ENCODE results near the gene KDM4E. TPM values are rescaled to one million over a fixed set of nuclear protein-coding genes. Genes with fewer than 3 reads are reported as not detected.

KDM4E gene
- not detected for total RNA-seq

DNA sequence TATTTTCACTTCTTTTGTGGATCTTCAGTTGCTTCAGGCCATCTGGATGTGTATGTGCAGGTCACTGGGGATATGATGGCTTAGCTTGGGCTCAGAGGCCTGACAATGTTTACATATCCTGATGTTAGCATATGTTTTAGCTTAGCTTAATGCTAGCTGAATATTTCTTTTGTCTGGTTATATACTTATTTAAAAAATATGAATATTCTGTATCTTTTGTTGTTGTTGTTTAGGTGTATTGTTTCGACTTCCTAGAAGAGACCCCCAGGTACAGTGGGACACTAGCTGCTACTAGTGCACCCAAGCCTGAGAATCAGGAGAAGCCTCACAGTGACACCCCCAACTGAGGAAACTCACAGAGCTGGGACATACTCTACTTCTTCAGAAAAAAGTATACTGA lies at the start of gene KDM4E:
TSS of gene KDM4E (plus strand) at position 301 of the 400 bp plus-strand sequence. CDS start 300 bp downstream, outside the sequence.
- WGBS, 2 donors, result 96% methylated on average over 1 of the region's 1 CpG
- no peak for DNase-seq (ENCODE audit: low spot score in 2 of 2)
- intact Hi-C loops (cut with DNase I; ENCODE audit: low total_unique reads), result no loop called here
- TF ChIP-seq, protein P1, sequence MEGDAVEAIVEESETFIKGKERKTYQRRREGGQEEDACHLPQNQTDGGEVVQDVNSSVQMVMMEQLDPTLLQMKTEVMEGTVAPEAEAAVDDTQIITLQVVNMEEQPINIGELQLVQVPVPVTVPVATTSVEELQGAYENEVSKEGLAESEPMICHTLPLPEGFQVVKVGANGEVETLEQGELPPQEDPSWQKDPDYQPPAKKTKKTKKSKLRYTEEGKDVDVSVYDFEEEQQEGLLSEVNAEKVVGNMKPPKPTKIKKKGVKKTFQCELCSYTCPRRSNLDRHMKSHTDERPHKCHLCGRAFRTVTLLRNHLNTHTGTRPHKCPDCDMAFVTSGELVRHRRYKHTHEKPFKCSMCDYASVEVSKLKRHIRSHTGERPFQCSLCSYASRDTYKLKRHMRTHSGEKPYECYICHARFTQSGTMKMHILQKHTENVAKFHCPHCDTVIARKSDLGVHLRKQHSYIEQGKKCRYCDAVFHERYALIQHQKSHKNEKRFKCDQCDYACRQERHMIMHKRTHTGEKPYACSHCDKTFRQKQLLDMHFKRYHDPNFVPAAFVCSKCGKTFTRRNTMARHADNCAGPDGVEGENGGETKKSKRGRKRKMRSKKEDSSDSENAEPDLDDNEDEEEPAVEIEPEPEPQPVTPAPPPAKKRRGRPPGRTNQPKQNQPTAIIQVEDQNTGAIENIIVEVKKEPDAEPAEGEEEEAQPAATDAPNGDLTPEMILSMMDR (IDR thresholded peaks at IDR 0.05), result no peak
- H3K4me3 ChIP-seq (ENCODE audit: low read depth, poor library complexity, severe bottlenecking), result no peak within 1 kb of the TSS

DNA sequence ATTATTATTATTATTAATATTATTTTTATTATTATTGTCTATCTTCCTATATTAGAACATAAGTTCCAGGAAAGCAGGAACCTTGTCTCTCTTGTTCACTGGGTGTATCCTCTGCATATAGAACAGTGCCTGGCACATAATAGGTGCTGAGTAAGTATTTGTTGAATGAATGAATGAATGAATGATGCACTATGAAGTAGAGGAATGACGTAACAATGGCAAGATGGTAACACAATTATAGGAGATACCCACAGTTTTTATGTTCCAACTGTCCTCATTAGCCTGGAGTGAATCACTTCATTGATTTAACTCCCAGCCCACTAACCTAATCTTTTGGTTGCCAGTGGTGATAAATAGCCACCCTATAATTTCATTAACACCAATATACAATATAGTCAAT lies 49.5 kb upstream of the KDM4E start:
- 95 to 97% methylated on average over 1 of the region's 1 CpG for WGBS, 2 donors
- intact Hi-C loops (cut with DNase I; ENCODE audit: low total_unique reads), result no loop called here
- TF ChIP-seq, protein P1 (IDR thresholded peaks at IDR 0.05), result no peak
- H3K4me3 ChIP-seq (ENCODE audit: low read depth, poor library complexity, severe bottlenecking), result no peak overlapping the region
- no peak for DNase-seq (ENCODE audit: low spot score in 2 of 2)

DNA sequence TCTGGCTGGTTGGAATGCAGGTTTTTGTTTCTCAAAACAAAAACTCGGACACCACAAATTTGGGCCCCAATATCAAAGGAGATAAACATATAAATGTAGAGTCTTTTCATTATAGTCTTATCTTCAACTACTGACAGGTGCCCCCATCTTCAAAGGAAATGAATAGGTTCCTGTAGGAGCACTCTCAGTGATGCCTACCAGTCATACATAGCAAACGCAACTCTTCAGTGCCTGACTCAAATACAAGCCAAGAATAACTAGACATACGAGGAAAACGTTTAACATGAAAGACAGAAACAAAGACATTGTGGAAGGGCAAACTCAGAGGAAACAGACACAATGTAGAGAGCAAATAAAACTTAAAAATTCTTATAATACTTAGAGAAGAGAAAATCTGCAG lies 37.7 kb upstream of the KDM4E start:
- 70 to 74% methylated on average over 4 of the region's 4 CpGs for WGBS, 2 donors
- DNase-seq (ENCODE audit: low spot score in 2 of 2), result no peak
- H3K4me3 ChIP-seq (ENCODE audit: low read depth, poor library complexity, severe bottlenecking), result no peak overlapping the region
- intact Hi-C loops (cut with DNase I; ENCODE audit: low total_unique reads), result no loop called here
- TF ChIP-seq, protein P1 (IDR thresholded peaks at IDR 0.05), result no peak
- no peak for TF ChIP-seq POLR2A (IDR thresholded peaks at IDR 0.05)

- intact Hi-C loops (cut with DNase I; ENCODE audit: low total_unique reads), result no loop called here
- TF ChIP-seq POLR2A (IDR thresholded peaks at IDR 0.05), result no peak
- TF ChIP-seq, protein P1 (IDR thresholded peaks at IDR 0.05), result no peak
- H3K4me3 ChIP-seq (ENCODE audit: low read depth, poor library complexity, severe bottlenecking), result no peak overlapping the region
- WGBS, 2 donors, result 77 to 95% methylated on average over 1 of the region's 1 CpG
- no peak for DNase-seq (ENCODE audit: low spot score in 2 of 2)
These were observed 36.3 kb upstream of the KDM4E start for GRCh38 chr11:94988748-94989147.

- intact Hi-C loops (cut with DNase I; ENCODE audit: low total_unique reads), result no loop called here
- 95 to 100% methylated on average over 2 of the region's 2 CpGs for WGBS, 2 donors
- no peak for DNase-seq (ENCODE audit: low spot score in 2 of 2)
- H3K4me3 ChIP-seq (ENCODE audit: low read depth, poor library complexity, severe bottlenecking), result no peak overlapping the region
- no peak for TF ChIP-seq POLR2A (IDR thresholded peaks at IDR 0.05)
- TF ChIP-seq, protein P1 (IDR thresholded peaks at IDR 0.05), result no peak
These were observed 31.6 kb upstream of the KDM4E start for GRCh38 chr11:94993400-94993943.

- no peak overlapping the region for H3K4me3 ChIP-seq (ENCODE audit: low read depth, poor library complexity, severe bottlenecking)
- TF ChIP-seq POLR2A (IDR thresholded peaks at IDR 0.05), result no peak
- TF ChIP-seq, protein P1 (IDR thresholded peaks at IDR 0.05), result no peak
- no peak for DNase-seq (ENCODE audit: low spot score in 2 of 2)
- intact Hi-C loops (cut with DNase I; ENCODE audit: low total_unique reads), result no loop called here
- WGBS, 2 donors, result 90 to 95% methylated on average over 6 of the region's 6 CpGs
These were observed 27.6 kb upstream of the KDM4E start for GRCh38 chr11:94997437-94997836.

All from lower leg skin (tissue), 4 donors.